Neural crest cell (in vitro differentiated cells): Measurements from ENCODE around the gene NEDD4. TPM values are rescaled to one million over a fixed set of nuclear protein-coding genes. Genes with fewer than 3 reads are reported as not detected.

ENCODE experiments used
- DNase-seq: peaks from one replicate; pipeline ENCODE4 v3.0.0; 2021; ENCODE audit warnings: low read depth, mixed read lengths, low spot score
- H3K27ac Mint-ChIP-seq: one replicate; pipeline ENCODE4 v1.8.0; 2021; ENCODE audit warnings: mild to moderate bottlenecking, mixed read lengths; ENCODE audit not compliant: unreplicated experiment
- H3K27me3 Mint-ChIP-seq: 2 replicates; pipeline ENCODE4 v1.8.0; 2021; ENCODE audit warnings: low read depth, mild to moderate bottlenecking, mixed read lengths
- H3K36me3 Mint-ChIP-seq: 2 replicates; pipeline ENCODE4 v1.8.0; 2021; ENCODE audit warnings: low read depth, mild to moderate bottlenecking, mixed read lengths
- H3K4me1 Mint-ChIP-seq: 2 replicates; pipeline ENCODE4 v1.8.0; 2021; ENCODE audit warnings: mixed read lengths
- H3K4me3 Mint-ChIP-seq: one replicate; pipeline ENCODE4 v1.8.0; 2021; ENCODE audit warnings: mild to moderate bottlenecking, mixed read lengths
- H3K9me3 Mint-ChIP-seq: 2 replicates; pipeline ENCODE4 v1.8.0; 2021; ENCODE audit warnings: mixed read lengths
- CTCF ChIP-seq: fragments of 200-600 bp; sonication (generic); conservative IDR thresholded peaks from 2 replicates; pipeline ENCODE4 v1.5.0; 2021; ENCODE audit warnings: antibody characterized with exemption, mild to moderate bottlenecking
- long read RNA-seq: library from polyadenylated mRNA; unstranded; transcript quantifications from one replicate; pipeline ENCODE4 v2.0.0, GENCODE V29; 2020
- total RNA-seq: library from RNA; stranded (reverse); gene quantifications from 2 replicates; pipeline ENCODE4 v1.2.1, GENCODE V29; 2021

NEDD4 gene
- 20.3 and 22.8 TPM in 2 replicates for total RNA-seq
- long read RNA-seq, full-length matches to known transcripts = 22 of 66 reads
- long read RNA-seq, partial matches to known transcripts = 32 of 66 reads
- long read RNA-seq, other reads (novel, unspliced or antisense) = 12 of 66 reads

- Mint-ChIP-seq H3K27me3 (no peaks in the 10 kb centered on the region), H3K4me1 (peaks cover 39% of the 10 kb centered on the region), H3K36me3 (peaks cover 6% of the 10 kb centered on the region), H3K27ac (peak within 1 kb of the TSS; percentile 93), H3K4me3 (peak within 1 kb of the TSS; percentile 94), H3K9me3 (no peaks in the 10 kb centered on the region)
- peak; percentile 59 for TF ChIP-seq CTCF
- DNase-seq = peak; percentile 79
Measured at GRCh38 chr15:55993111-55993803, at the start of gene NEDD4. Gene NEDD4, minus strand, starts transcription at chr15:55993612. Its CDS starts 57 bp downstream, at chr15:55993555.

GRCh38 chr15:56042498-56042897 is 49.1 kb upstream of the NEDD4 start:
- TF ChIP-seq CTCF = no peak
- peak overlapping the region; percentile 58 for H3K27ac Mint-ChIP-seq
- DNase-seq = no peak
- H3K4me3 Mint-ChIP-seq = no peak overlapping the region
- peaks cover 21% of the 10 kb centered on the region for H3K4me1 Mint-ChIP-seq
- H3K36me3 Mint-ChIP-seq = no peaks in the 10 kb centered on the region
- no peaks in the 10 kb centered on the region for H3K27me3 Mint-ChIP-seq
- peaks cover 8% of the 10 kb centered on the region for H3K9me3 Mint-ChIP-seq

DNA sequence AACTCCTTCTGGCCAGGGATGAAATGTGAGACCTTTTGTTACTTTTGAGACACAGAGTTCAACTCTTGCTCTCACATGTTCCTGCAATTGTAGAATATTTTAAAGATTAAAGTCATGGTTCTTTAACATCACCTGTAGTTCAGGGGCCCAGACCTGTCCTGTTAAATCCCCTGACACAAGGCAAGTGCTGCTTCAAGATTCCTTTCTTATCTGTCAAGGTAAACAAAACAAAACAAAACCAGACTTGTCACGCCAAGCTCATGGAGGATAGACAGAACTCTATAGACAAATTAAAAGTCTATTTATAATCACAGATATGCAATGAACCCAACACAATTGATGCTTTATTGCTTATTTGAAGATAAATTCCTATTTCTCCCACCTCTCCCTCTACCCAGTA is 48.6 kb upstream of the NEDD4 start:
- H3K36me3 Mint-ChIP-seq = no peaks in the 10 kb centered on the region
- H3K9me3 Mint-ChIP-seq = peaks cover 8% of the 10 kb centered on the region
- H3K27me3 Mint-ChIP-seq = no peaks in the 10 kb centered on the region
- DNase-seq = no peak
- no peak for TF ChIP-seq CTCF
- no peak overlapping the region for H3K4me3 Mint-ChIP-seq
- H3K4me1 Mint-ChIP-seq = peaks cover 18% of the 10 kb centered on the region
- no peak overlapping the region for H3K27ac Mint-ChIP-seq

DNA sequence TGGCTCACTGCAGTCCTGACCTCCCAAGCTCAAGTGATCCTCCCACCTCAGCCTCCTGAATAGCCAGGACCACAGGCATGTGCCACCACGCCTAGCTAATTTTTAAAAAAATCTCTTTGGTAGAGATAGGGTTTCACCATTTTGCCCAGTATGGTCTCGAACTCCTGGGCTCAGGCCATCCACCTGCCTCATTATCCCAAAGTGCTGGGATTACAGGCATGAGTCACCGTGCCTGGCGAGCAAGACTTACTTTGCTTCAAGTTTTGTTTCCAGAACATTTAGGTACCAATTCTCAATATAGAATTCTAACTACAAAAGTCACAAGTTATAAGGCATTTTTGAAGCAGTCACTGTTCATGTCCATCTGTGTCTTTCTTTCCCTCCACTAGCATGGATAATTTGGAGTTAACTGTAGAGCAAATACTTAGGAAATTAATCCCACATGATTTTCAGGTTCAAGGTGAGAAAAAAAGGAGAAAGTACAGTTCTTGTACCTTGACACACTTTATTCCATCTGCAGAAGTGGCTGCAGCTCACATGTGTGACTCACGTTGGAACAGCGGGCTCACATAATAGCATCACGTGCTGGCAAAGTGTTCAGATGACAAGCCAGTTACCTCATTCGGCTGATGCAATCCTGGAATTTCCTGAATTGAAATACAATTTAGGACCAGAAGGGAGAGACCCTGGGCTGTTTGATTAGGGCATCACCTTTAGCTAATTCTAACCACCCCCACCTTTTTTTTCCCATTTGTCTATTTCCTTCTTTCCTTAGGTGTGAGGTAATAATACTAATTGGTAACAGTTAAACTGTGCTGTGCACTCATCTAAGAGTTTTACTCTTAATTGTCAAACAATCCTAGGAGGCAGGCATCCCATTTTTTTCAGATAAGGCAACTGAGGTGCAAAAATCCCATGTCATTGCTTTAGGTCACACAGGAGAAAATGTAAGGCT is 46.9 kb upstream of the NEDD4 start:
- Mint-ChIP-seq H3K4me3 (no peak overlapping the region), H3K27ac (peak overlapping the region; percentile 92), H3K27me3 (no peaks in the 10 kb centered on the region), H3K4me1 (peaks cover 18% of the 10 kb centered on the region), H3K9me3 (peaks cover 4% of the 10 kb centered on the region), H3K36me3 (no peaks in the 10 kb centered on the region)
- no peak for DNase-seq
- no peak for TF ChIP-seq CTCF

DNA sequence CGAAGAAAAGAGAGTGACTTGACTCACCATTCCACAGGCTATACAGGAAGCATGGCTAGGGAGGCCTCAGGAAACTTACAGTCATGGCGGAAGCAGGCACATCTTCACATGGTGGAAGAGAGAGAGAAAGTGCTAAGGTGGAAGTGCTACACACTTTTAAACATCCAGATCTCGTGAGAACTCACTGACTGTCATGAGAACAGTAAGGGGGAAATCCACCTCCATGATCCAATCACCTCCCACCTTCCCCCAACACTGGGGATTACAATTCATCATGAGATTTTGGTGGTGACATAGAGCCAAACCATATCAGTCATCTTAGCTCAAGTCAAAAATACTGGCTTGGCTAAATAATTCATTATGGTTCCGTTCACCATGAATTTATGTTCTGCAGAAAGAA is 45.3 kb upstream of the NEDD4 start:
- Mint-ChIP-seq H3K4me3 (no peak overlapping the region), H3K27ac (no peak overlapping the region), H3K9me3 (peaks cover 2% of the 10 kb centered on the region), H3K36me3 (no peaks in the 10 kb centered on the region), H3K27me3 (no peaks in the 10 kb centered on the region), H3K4me1 (peaks cover 18% of the 10 kb centered on the region)
- TF ChIP-seq CTCF = no peak
- DNase-seq = no peak
